ENCODE measurements around the gene CCDC149.

Gene CCDC149

GRCh38 chr4:24885342-24885741, 27.5 kb downstream of the CCDC149 start:
- no peak overlapping the region for H3K27ac ChIP-seq (replicated peaks)
- DNase-seq (ENCODE audit: low read depth in 1 of 2, low spot score in 1 of 2): no peak
- H3K27me3 ChIP-seq (ENCODE audit: insufficient read depth, poor library complexity, severe bottlenecking): no peaks in the 10 kb centered on the region
- H3K4me3 ChIP-seq (replicated peaks; ENCODE audit: insufficient read depth, low read length): no peak overlapping the region
- TF ChIP-seq CTCF (IDR thresholded peaks at IDR 0.05; ENCODE audit: insufficient read depth, low read length) (no peak), POLR2AphosphoS5 (IDR thresholded peaks at IDR 0.05; ENCODE audit: low read depth) (no peak), GABPA (IDR thresholded peaks at IDR 0.05; ENCODE audit: low read depth) (no peak), REST (IDR thresholded peaks at IDR 0.05; ENCODE audit: insufficient replicate concordance, low read depth) (no peak), SPI1 (IDR thresholded peaks at IDR 0.05; ENCODE audit: borderline replicate concordance, low read depth) (no peak)

GRCh38 chr4:24884902-24885301, 27.9 kb downstream of the CCDC149 start:
- no peak for DNase-seq (ENCODE audit: low read depth in 1 of 2, low spot score in 1 of 2)
- no peaks in the 10 kb centered on the region for H3K27me3 ChIP-seq (ENCODE audit: insufficient read depth, poor library complexity, severe bottlenecking)
- H3K4me3 ChIP-seq (replicated peaks; ENCODE audit: insufficient read depth, low read length): no peak overlapping the region
- TF ChIP-seq CTCF (IDR thresholded peaks at IDR 0.05; ENCODE audit: insufficient read depth, low read length) (no peak), SPI1 (IDR thresholded peaks at IDR 0.05; ENCODE audit: borderline replicate concordance, low read depth) (no peak), GABPA (IDR thresholded peaks at IDR 0.05; ENCODE audit: low read depth) (no peak), REST (IDR thresholded peaks at IDR 0.05; ENCODE audit: insufficient replicate concordance, low read depth) (no peak), POLR2AphosphoS5 (IDR thresholded peaks at IDR 0.05; ENCODE audit: low read depth) (no peak)
- no peak overlapping the region for H3K27ac ChIP-seq (replicated peaks)

- H3K27ac ChIP-seq (replicated peaks): no peak overlapping the region
- no peak overlapping the region for H3K4me3 ChIP-seq (replicated peaks; ENCODE audit: insufficient read depth, low read length)
- no peaks in the 10 kb centered on the region for H3K27me3 ChIP-seq (ENCODE audit: insufficient read depth, poor library complexity, severe bottlenecking)
- DNase-seq (ENCODE audit: low read depth in 1 of 2, low spot score in 1 of 2): peak in 1 of 2 experiments; percentile 36
- TF ChIP-seq REST (IDR thresholded peaks at IDR 0.05; ENCODE audit: insufficient replicate concordance, low read depth) (no peak), SPI1 (IDR thresholded peaks at IDR 0.05; ENCODE audit: borderline replicate concordance, low read depth) (peak; percentile 91)
Observed at GRCh38 chr4:24881508-24882196, 31.2 kb downstream of the CCDC149 start.
